Smooth muscle cell of the brain vasculature (primary cell): ENCODE measurements around the gene ZNF573.

ENCODE experiments used
- DNase-seq: peaks from one replicate; pipeline ENCODE4 v3.0.0-alpha.2; 2012; ENCODE audit warnings: low read depth, low spot score

Gene ZNF573

GRCh38 chr19:37695144-37695899 is 84.1 kb downstream of the ZNF573 start:
- DNase-seq = no peak

- no peak for DNase-seq
Measured at GRCh38 chr19:37692956-37693620, 86.3 kb downstream of the ZNF573 start.

- DNase-seq = peak; percentile 55
Measured at GRCh38 chr19:37691881-37692504, 87.4 kb downstream of the ZNF573 start.
